ENCODE measurements around the gene PCSK4.

GRCh38 chr19:1532003-1532402 is 41.9 kb upstream of the PCSK4 start:
- TF ChIP-seq POLR2A (IDR thresholded peaks at IDR 0.05; ENCODE audit: low read length) (no peak), GATA1 (IDR thresholded peaks at IDR 0.05; ENCODE audit: low read depth, low read length) (no peak)

All from erythroblast (primary cell).